ENCODE measurements around the gene CEPT1.

DNA sequence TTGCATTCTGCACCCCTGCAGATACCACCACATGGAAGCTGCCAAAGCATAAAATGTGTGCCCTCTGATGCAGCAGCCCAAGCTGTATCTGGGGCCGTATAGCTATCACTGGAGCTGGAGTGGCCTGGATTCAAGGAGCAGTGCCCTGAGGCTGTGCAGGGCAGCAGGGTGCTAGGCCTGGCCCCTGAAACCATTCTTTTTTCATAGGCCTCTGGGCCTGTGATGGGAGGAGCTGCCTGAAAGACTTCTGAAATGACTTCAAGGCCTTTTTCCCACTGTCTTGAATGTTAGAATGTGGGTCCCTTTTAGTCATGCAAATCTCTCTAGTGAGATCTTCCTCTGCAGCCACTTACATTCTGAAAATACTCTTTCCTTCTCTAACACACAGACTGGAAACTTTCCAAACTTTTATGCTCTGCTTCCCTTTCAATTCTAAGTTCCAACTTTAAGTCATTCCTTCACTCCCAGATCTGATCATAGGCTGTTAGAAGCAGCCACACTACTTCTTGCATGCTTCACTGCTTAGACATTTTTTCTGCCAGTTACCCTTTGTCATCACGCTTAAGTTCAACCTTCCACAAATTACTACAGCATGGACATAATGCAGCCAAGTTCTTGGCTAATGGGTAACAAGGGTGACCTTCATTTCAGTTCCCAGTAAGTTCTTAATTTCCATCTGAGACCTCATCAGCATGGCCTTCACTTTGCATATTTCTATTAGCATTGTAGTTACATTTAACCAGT lies 42.5 kb upstream of the CEPT1 start:
- TF ChIP-seq SP1 (IDR thresholded peaks at IDR 0.05), result no peak
- TF ChIP-seq NFRKB (IDR thresholded peaks at IDR 0.05), result no peak
- no peak for TF ChIP-seq ELF4 (IDR thresholded peaks at IDR 0.05)
- no peak for TF ChIP-seq FOXM1 (IDR thresholded peaks at IDR 0.05; ENCODE audit: borderline replicate concordance)
- no peak for TF ChIP-seq ZNF384 (IDR thresholded peaks at IDR 0.05)
- TF ChIP-seq FOXA1 (IDR thresholded peaks at IDR 0.05), result no peak
- TF ChIP-seq CTBP1 (IDR thresholded peaks at IDR 0.05; ENCODE audit: borderline replicate concordance), result no peak
- no peak for TF ChIP-seq SUZ12 (IDR thresholded peaks at IDR 0.05)
- TF ChIP-seq ARNT (IDR thresholded peaks at IDR 0.05), result no peak
- TF ChIP-seq FOXK2 (IDR thresholded peaks at IDR 0.05), result no peak
- TF ChIP-seq BHLHE40 (IDR thresholded peaks at IDR 0.05; ENCODE audit: borderline replicate concordance), result no peak
- TF ChIP-seq TARDBP (IDR thresholded peaks at IDR 0.05), result no peak
- no peak for TF ChIP-seq LEF1 (IDR thresholded peaks at IDR 0.05; ENCODE audit: borderline replicate concordance)
- no peak for TF ChIP-seq HDGF (IDR thresholded peaks at IDR 0.05; ENCODE audit: borderline replicate concordance)
